Neuron (in vitro differentiated cells): Measurements from ENCODE around the gene NECTIN1.

Source experiments
- H2AFZ ChIP-seq: one replicate; pipeline ENCODE4 v1.6.1; 2013; ENCODE audit warnings: low read depth, mild to moderate bottlenecking, inconsistent platforms, low read length, moderate library complexity
- H3K27me3 ChIP-seq: one replicate; pipeline ENCODE4 v1.6.1; 2013; ENCODE audit warnings: low read length; ENCODE audit not compliant: insufficient read depth
- H3K36me3 ChIP-seq: one replicate; pipeline ENCODE4 v1.6.1; 2013; ENCODE audit warnings: low read length; ENCODE audit not compliant: insufficient read depth
- H3K4me1 ChIP-seq: one replicate; pipeline ENCODE4 v1.6.1; 2013; ENCODE audit warnings: low read length; ENCODE audit not compliant: insufficient read depth
- H3K4me3 ChIP-seq: 2 replicates; pipeline ENCODE4 v1.5.1; 2013; ENCODE audit warnings: mild to moderate bottlenecking, low read length, moderate library complexity
- H3K9me3 ChIP-seq: one replicate; pipeline ENCODE4 v1.6.1; 2013; ENCODE audit warnings: low read length

Gene NECTIN1

DNA sequence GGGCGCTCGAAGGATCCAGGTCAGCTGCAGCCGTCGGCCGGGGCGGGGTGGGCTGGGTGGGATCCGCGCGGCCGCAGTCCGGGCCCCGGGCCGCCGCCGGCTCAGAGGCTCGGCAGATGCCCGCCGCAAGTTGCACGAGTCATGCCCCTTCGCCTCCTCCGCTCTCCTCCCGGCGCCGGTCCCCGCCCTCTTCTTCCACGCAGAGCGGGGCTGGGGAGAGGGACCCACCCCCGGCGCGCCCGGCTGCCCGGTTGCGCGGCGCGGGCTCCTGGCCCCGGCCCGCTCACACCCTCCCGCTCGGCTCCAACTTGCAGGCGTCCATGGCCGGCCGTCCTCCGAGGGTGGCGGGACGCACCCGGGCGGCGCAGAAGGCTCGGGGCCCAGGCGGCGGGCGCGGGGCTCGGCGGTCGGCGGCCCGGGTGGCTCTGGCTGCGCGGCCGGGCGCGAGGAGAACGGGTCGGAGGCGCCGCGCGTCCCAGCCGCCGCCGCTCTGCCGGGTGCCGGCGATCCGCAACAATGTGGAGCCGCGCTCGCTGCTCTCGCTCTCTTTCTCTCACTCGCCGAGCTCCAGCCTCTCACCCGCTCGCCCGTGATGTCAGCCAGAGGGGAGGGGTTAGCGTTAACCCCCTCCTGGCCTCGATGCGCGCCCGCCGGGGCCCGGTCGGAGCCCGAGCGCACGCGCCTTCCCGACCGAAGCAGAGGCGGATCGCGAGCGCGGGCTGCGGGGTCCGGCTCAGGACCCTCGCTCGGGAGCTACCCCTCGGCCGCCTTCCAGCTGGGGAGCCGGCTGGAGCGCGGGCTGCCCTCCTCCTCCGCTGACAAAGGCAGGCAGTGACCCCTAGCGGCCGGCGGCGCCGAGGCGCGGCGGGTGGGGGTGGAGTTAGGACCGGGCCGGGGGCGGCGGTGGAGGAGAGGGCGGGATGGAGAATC, at the start of gene NECTIN1:
NECTIN1 (minus strand) TSS at position 550 of the 930 bp plus-strand sequence. CDS start 647 bp downstream, outside the sequence.
- Histone ChIP-seq H3K9me3 (no peaks in the 10 kb centered on the region), H3K27me3 (peaks cover 8% of the 10 kb centered on the region), H2AFZ (no peak within 1 kb of the TSS), H3K36me3 (no peaks in the 10 kb centered on the region), H3K4me3 (peak within 1 kb of the TSS; percentile 93), H3K4me1 (peaks cover 26% of the 10 kb centered on the region)

- peaks cover 23% of the 10 kb centered on the region for H3K27me3 ChIP-seq
- H3K4me1 ChIP-seq, result no peaks in the 10 kb centered on the region
- H3K4me3 ChIP-seq, result no peak overlapping the region
- H2AFZ ChIP-seq, result no peak overlapping the region
- no peaks in the 10 kb centered on the region for H3K36me3 ChIP-seq
- H3K9me3 ChIP-seq, result no peaks in the 10 kb centered on the region
Measured at GRCh38 chr11:119778391-119779194, 49.6 kb upstream of the NECTIN1 start.

DNA sequence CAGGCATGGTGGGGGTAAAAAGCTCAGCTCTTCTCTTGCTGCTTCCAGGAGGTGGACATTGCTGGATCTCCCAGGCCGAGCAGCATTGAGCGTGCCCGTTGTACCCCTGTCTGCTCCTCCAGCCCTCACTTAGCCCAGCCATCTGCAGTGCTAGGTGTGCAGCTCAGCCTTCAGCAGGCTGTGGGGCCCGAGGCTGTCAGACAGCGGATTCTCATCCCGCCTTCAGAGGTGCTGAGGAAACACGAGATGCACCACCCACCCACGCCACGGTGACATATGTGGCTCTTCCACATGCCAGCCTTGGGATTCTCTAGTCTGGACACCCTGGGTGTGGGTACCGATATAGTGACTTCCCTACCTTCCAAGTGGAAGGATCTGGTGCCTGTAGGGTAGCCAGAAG, 48.9 kb upstream of the NECTIN1 start:
- no peaks in the 10 kb centered on the region for H3K36me3 ChIP-seq
- H3K27me3 ChIP-seq, result peaks cover 21% of the 10 kb centered on the region
- H3K4me1 ChIP-seq, result no peaks in the 10 kb centered on the region
- H3K9me3 ChIP-seq, result no peaks in the 10 kb centered on the region
- no peak overlapping the region for H2AFZ ChIP-seq
- no peak overlapping the region for H3K4me3 ChIP-seq

- Histone ChIP-seq H3K4me3 (no peak overlapping the region), H3K36me3 (no peaks in the 10 kb centered on the region), H3K27me3 (peaks cover 9% of the 10 kb centered on the region)
Measured at GRCh38 chr11:119776651-119777050, 47.7 kb upstream of the NECTIN1 start.

GRCh38 chr11:119776031-119776636, 47.1 kb upstream of the NECTIN1 start:
- Histone ChIP-seq H3K27me3 (peaks cover 9% of the 10 kb centered on the region), H3K9me3 (no peaks in the 10 kb centered on the region), H3K4me1 (no peaks in the 10 kb centered on the region), H3K36me3 (no peaks in the 10 kb centered on the region), H2AFZ (no peak overlapping the region), H3K4me3 (no peak overlapping the region)

More at GRCh38 chr11:119776651-119777050, 47.7 kb upstream of the NECTIN1 start:
- no peak overlapping the region for H2AFZ ChIP-seq
- no peaks in the 10 kb centered on the region for H3K4me1 ChIP-seq
- H3K9me3 ChIP-seq, result no peaks in the 10 kb centered on the region

DNA sequence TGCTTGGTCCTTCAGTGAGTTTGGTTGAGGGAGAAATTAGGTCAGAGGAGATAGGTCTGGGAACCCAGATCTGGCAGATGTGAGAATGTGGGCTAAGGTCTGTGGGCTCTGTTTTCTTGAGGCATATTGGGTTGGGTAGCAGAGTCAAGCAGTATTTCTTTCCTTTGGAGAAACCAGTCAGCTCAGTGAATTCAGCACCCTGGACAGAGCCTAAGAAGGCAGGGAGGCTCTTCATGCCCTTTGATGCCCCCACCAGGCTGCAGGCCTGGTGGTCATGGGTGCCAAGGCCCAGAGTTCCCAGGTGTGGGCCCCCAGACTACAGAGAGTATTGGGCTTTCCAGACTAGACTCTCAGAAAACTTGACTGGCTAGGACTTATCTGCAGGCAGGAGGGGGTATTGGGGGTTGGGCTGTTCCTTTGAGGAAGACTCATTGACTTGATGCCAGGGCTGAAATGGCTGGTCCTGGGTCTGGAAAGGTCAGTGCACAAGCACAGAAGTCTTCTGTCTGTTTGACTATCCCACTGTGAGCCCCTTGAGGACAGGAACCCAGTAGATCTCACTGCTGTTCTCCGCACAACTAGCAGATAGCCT, 45.3 kb upstream of the NECTIN1 start:
- H3K36me3 ChIP-seq, result no peaks in the 10 kb centered on the region
- H3K4me1 ChIP-seq, result no peaks in the 10 kb centered on the region
- H3K4me3 ChIP-seq, result no peak overlapping the region
- no peak overlapping the region for H2AFZ ChIP-seq
- H3K27me3 ChIP-seq, result peaks cover 9% of the 10 kb centered on the region
- H3K9me3 ChIP-seq, result no peaks in the 10 kb centered on the region

GRCh38 chr11:119772641-119773415, 43.8 kb upstream of the NECTIN1 start:
- Histone ChIP-seq H3K9me3 (no peaks in the 10 kb centered on the region), H2AFZ (no peak overlapping the region), H3K4me1 (no peaks in the 10 kb centered on the region), H3K36me3 (no peaks in the 10 kb centered on the region), H3K27me3 (peaks cover 4% of the 10 kb centered on the region), H3K4me3 (no peak overlapping the region)

- no peaks in the 10 kb centered on the region for H3K27me3 ChIP-seq
- H3K4me1 ChIP-seq, result no peaks in the 10 kb centered on the region
- H2AFZ ChIP-seq, result no peak overlapping the region
- no peaks in the 10 kb centered on the region for H3K9me3 ChIP-seq
- H3K4me3 ChIP-seq, result no peak overlapping the region
- H3K36me3 ChIP-seq, result no peaks in the 10 kb centered on the region
Measured at GRCh38 chr11:119772076-119772475, 43.1 kb upstream of the NECTIN1 start.

DNA sequence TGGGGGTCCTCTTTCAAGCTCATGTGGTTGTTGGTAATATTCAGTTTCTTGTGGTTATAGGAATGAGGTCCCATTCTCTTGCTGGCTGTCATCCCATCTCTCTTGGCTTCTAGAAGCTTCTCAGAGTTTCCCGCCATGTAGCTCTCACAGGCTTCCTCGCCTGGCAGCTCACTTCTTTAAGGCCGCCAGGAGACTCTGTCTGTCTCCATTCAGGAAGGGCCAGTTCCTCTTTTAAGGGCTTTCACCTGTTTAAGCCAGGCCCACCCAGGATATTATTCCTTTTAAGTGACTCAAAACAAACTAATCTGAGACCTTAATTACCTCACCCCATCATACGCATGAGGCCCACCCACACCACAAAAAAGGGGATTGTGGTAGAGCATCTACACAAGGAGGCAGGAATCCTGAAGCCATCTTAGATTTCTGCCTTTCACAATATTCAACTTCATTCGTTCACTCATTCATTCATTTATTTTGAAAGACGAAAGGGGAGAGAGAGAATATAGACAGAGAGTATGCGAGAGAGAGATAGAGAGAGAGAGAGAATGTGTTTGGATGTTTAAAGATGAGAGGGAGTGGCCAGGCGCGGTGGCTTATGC, 42.3 kb upstream of the NECTIN1 start:
- Histone ChIP-seq H3K27me3 (no peaks in the 10 kb centered on the region), H3K4me3 (no peak overlapping the region), H3K4me1 (no peaks in the 10 kb centered on the region), H2AFZ (no peak overlapping the region), H3K9me3 (no peaks in the 10 kb centered on the region), H3K36me3 (no peaks in the 10 kb centered on the region)

- H3K9me3 ChIP-seq, result no peaks in the 10 kb centered on the region
- no peak overlapping the region for H2AFZ ChIP-seq
- H3K4me3 ChIP-seq, result no peak overlapping the region
- H3K36me3 ChIP-seq, result no peaks in the 10 kb centered on the region
- no peaks in the 10 kb centered on the region for H3K27me3 ChIP-seq
- H3K4me1 ChIP-seq, result no peaks in the 10 kb centered on the region
Measured at GRCh38 chr11:119765628-119766027, 36.6 kb upstream of the NECTIN1 start.

GRCh38 chr11:119764108-119764868, 35.3 kb upstream of the NECTIN1 start:
- Histone ChIP-seq H3K27me3 (peaks cover 5% of the 10 kb centered on the region), H3K4me3 (no peak overlapping the region), H3K4me1 (no peaks in the 10 kb centered on the region), H2AFZ (no peak overlapping the region), H3K36me3 (no peaks in the 10 kb centered on the region), H3K9me3 (no peaks in the 10 kb centered on the region)
